ENCODE results near the gene CAP2.

The CAP2 gene

GRCh38 chr6:17355404-17355774 lies 38.0 kb upstream of the CAP2 start:
- no peak for DNase-seq (ENCODE audit: low read depth)
- no peak for TF ChIP-seq CTCF (conservative IDR thresholded peaks at IDR 0.05; ENCODE audit: low read depth, low read length)
- H3K4me3 ChIP-seq (ENCODE audit: low read length) = no peak overlapping the region

- DNase-seq (ENCODE audit: low read depth) = no peak
- no peak overlapping the region for H3K4me3 ChIP-seq (ENCODE audit: low read length)
- TF ChIP-seq CTCF (conservative IDR thresholded peaks at IDR 0.05; ENCODE audit: low read depth, low read length) = no peak
Observed at GRCh38 chr6:17358515-17358914, 34.9 kb upstream of the CAP2 start.

- DNase-seq (ENCODE audit: low read depth) = no peak
- no peak for TF ChIP-seq CTCF (conservative IDR thresholded peaks at IDR 0.05; ENCODE audit: low read depth, low read length)
- no peak overlapping the region for H3K4me3 ChIP-seq (ENCODE audit: low read length)
Observed at GRCh38 chr6:17360564-17360963, 32.8 kb upstream of the CAP2 start.

GRCh38 chr6:17361013-17361412 lies 32.4 kb upstream of the CAP2 start:
- no peak for DNase-seq (ENCODE audit: low read depth)
- TF ChIP-seq CTCF (conservative IDR thresholded peaks at IDR 0.05; ENCODE audit: low read depth, low read length) = no peak
- no peak overlapping the region for H3K4me3 ChIP-seq (ENCODE audit: low read length)

- no peak overlapping the region for H3K4me3 ChIP-seq (ENCODE audit: low read length)
- no peak for DNase-seq (ENCODE audit: low read depth)
- no peak for TF ChIP-seq CTCF (conservative IDR thresholded peaks at IDR 0.05; ENCODE audit: low read depth, low read length)
Observed at GRCh38 chr6:17365961-17366360, 27.4 kb upstream of the CAP2 start.

- no peak overlapping the region for H3K4me3 ChIP-seq (ENCODE audit: low read length)
- no peak for DNase-seq (ENCODE audit: low read depth)
- TF ChIP-seq CTCF (conservative IDR thresholded peaks at IDR 0.05; ENCODE audit: low read depth, low read length) = no peak
Observed at GRCh38 chr6:17367868-17368267, 25.5 kb upstream of the CAP2 start.

GRCh38 chr6:17381424-17382147 lies 11.8 kb upstream of the CAP2 start:
- H3K4me3 ChIP-seq (ENCODE audit: low read length) = no peak overlapping the region
- DNase-seq (ENCODE audit: low read depth) = no peak
- TF ChIP-seq CTCF (conservative IDR thresholded peaks at IDR 0.05; ENCODE audit: low read depth, low read length) = no peak

Measured in retinal pigment epithelial cell (primary cell).